D721Med (cell line): Measurements from ENCODE around the gene TAF11L3.
"Not testable (repeated sequence)": the region's sequence is repeated elsewhere in the genome, so short reads cannot be mapped to it uniquely, and the experiment has no call there.

ENCODE experiments used
- DNase-seq: peaks from one replicate; pipeline ENCODE4 v3.0.0; 2011; ENCODE audit warnings: low spot score; ENCODE audit not compliant: insufficient read length
- FAIRE-seq: peaks from 2 replicates; lab custom pipeline; 2011; peaks lifted over from hg19 to GRCh38; lab: Jason Lieb, UNC
- TF ChIP-seq, protein P1 (sequence below): IDR thresholded peaks from 2 replicates; pipeline ENCODE4 v1.5.1; 2012; ENCODE audit warnings: mild to moderate bottlenecking, control low read depth; ENCODE audit not compliant: insufficient read depth; ENCODE audit errors: missing control alignments

TAF11L3 gene

DNA sequence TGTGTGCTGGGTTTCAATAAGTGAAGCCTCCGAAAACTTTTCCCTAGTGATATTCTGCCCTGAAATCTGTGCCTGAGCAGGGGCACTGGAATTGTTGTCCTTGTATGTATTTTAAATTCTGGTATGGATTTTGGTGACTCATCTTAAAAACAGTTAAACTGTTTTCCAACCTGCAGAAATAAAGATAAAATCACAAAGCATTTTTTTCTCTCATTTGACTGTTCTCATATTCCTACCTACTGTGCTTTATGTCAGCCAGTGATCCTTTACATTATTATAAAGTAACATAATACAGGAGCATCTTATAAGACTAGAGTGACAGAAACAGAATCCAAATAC lies 31.0 kb upstream of the TAF11L3 start:
- FAIRE-seq (no peak), DNase-seq (no peak)
- TF ChIP-seq, protein P1, sequence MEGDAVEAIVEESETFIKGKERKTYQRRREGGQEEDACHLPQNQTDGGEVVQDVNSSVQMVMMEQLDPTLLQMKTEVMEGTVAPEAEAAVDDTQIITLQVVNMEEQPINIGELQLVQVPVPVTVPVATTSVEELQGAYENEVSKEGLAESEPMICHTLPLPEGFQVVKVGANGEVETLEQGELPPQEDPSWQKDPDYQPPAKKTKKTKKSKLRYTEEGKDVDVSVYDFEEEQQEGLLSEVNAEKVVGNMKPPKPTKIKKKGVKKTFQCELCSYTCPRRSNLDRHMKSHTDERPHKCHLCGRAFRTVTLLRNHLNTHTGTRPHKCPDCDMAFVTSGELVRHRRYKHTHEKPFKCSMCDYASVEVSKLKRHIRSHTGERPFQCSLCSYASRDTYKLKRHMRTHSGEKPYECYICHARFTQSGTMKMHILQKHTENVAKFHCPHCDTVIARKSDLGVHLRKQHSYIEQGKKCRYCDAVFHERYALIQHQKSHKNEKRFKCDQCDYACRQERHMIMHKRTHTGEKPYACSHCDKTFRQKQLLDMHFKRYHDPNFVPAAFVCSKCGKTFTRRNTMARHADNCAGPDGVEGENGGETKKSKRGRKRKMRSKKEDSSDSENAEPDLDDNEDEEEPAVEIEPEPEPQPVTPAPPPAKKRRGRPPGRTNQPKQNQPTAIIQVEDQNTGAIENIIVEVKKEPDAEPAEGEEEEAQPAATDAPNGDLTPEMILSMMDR: no peak

DNA sequence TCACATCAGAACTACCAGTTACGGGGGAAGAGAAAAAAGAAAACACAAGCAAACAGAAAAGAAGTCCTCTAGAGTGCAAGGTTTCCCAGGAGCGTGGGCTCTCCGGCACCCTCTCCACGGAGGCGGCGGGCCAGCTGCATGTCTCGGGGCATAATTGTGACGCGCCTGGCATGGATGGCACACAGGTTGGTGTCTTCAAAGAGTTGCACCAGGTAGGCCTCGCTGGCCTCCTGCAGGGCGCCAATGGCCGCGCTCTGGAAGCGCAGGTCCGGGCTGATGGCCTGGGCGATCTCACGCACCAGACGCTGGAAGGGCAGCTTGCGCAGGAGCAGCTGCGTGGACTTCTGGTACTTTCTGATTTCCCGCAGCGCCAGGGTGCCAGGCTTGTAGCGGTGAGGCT lies 26.9 kb upstream of the TAF11L3 start:
- FAIRE-seq, DNase-seq: not testable (repeated sequence)

DNA sequence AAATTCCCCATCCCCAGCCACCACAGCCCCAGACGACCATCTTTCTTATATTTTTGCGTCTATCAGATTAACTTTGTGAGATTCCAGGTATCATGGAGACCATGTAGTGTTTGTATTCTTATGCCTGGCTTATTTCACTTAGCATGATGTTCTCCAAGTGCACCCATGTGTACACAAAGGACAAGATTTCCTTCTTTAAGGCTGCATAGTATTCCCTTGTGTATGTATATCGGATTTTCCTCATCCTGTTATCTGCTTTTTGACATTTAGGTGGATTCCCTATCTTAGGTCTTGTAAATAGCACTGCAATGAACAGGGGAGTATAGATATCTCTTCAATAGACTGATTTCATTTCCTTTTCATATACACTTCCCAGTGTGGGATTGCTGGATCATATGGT lies 25.4 kb upstream of the TAF11L3 start:
- FAIRE-seq (no peak), DNase-seq (no peak)
- TF ChIP-seq, protein P1: no peak

DNA sequence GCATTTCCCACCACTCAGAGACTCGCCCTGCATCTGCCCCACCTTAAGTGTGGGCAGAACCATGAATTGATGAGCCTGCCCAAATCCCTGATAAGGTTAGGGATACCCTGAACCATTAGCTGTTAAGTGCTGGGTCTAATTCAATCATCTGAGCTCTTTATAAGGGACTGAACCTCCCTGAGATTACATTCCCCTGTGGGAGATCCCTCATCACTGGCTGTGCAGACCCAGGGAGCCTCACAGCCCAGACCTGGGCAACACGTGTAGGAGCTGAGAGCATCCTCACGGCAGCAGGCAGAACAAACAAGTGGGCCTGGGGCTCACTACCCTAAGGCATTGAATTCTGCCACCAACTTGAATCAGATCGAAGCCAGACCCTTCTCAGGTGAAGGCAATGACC lies 20.7 kb upstream of the TAF11L3 start:
- DNase-seq (no peak), FAIRE-seq (no peak)
- TF ChIP-seq, protein P1: no peak

DNA sequence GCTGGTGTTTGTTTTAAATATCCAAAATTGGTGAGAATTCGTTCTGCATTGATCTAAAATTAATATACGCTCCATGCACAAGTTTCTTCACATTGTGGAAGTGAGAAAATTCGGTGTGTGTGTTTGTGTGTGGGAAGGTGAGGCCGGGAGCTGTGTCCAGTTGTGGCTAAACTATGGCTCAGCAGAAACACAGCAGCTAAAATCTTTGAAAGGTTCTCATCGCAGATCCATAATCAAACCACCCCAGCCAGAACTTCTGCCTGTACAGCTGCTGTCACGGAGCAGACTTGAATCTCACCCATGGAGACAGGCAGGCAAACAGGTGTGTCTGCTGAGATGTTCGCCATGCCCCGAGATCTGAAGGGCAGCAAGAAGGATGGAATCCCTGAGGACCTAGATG lies 20.2 kb upstream of the TAF11L3 start, which contains the start of gene TAF11L2:
Gene TAF11L2, plus strand, starts transcription at position 301 of the 400 bp plus-strand sequence.
- FAIRE-seq, DNase-seq: not testable (repeated sequence)

DNA sequence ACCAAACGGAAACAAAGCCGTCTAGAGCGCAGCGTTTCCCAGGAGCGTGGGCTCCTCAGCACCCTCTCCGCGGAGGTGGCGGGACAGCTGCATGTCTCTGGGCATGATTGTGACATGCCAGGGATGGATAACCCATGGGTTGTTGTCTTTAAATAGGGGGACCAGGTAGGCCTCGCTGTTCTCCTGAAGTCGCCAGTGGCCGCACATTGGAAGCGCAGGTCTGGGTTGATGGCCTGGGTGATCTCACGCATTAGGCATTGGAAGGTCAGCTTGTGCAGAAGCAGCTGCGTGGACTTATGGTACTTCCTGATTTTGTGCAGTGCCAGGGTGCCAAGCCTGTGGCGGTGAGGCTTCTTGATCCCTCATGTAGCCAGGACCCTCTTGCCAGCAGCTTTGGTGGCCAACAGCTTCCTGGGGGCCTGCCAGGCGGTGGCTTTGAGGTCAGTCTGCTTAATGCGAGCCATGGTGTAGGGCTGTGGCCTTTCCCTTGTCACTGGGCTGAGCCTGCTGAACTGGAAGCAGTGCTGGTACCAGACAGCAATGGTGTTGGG lies 6.3 kb upstream of the TAF11L3 start:
- TF ChIP-seq, protein P1: no peak
- DNase-seq (no peak), FAIRE-seq (no peak)

DNA sequence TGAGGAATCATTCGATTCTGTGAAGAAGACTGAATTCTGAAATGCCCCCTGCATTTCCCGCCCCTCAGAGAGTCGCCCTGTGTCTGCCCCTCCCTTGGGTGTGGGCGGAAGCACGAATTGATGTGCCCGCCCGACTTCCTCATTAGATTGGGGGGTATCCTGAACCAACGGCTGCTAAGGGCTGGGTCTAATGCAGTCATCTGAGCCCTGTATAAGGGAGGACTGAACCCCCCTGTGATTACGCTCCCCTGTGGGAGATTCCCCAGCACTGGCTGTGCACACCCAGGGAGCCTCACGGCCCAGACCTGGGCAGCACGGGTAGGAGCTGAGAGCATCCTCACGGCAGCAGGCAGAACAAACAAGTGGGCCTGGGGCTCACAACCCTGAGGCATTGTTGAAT lies 641 bp upstream of the TAF11L3 start:
- DNase-seq, FAIRE-seq: not testable (repeated sequence)

DNA sequence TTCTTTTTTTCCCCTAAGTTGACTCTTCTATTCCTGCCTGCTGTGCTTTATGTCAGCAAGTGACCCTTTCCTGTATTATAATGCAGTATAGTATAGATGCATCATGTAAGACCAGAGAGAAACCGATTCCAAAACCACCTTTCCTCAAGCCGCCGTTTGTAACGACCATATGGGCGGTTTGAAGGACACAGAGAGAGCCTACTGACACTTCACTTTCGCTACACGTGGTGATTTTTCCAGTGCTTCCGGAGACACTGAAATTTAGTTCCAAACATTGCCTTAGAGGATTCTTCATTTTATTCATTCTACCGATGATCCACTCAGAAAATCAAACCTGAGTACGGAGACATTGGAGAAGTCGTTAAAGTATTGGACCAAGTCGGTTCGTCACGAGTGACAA lies 1.3 kb downstream of the TAF11L3 start:
- not testable (repeated sequence) for FAIRE-seq, DNase-seq

DNA sequence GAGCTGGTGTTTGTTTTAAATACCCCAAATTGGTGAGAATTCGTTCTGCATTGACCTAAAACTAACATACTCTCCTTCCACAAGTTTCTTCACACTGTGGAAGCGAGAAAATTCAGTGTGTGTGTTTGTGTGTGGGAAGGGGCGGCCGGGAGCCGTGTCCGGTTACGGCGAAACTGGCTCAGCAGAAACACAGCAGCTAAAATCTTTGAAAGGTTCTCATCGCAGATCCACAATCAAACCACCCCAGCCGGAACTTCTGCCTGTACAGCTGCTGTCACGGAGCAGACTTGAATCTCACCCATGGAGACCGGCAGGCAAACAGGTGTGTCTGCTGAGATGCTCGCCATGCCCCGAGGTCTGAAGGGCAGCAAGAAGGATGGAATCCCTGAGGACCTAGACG lies 3.3 kb downstream of the TAF11L3 start, which contains the start of gene TAF11L4:
Gene TAF11L4, plus strand, starts transcription at position 301 of the 400 bp plus-strand sequence.
- DNase-seq, FAIRE-seq: not testable (repeated sequence)

DNA sequence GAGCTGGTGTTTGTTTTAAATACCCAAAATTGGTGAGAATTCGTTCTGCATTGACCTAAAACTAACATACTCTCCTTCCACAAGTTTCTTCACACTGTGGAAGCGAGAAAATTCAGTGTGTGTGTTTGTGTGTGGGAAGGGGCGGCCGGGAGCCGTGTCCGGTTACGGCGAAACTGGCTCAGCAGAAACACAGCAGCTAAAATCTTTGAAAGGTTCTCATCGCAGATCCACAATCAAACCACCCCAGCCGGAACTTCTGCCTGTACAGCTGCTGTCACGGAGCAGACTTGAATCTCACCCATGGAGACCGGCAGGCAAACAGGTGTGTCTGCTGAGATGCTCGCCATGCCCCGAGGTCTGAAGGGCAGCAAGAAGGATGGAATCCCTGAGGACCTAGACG lies 6.8 kb downstream of the TAF11L3 start, which contains the start of gene TAF11L5:
Gene TAF11L5, plus strand, starts transcription at position 301 of the 400 bp plus-strand sequence.
- DNase-seq: not testable (repeated sequence)

DNA sequence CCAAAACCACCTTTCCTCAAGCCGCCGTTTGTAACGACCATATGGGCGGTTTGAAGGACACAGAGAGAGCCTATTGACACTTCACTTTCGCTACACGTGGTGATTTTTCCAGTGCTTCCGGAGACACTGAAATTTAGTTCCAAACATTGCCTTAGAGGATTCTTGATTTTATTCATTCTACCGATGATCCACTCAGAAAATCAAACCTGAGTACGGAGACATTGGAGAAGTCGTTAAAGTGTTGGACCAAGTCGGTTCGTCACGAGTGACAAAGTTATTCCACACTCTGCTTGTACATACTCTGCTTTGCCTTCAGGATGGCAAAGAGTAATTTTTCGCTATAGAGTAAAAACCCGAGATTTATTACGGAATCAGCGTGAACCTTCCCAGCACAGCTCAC lies 8.3 kb downstream of the TAF11L3 start:
- FAIRE-seq, DNase-seq: not testable (repeated sequence)

More for the DNA sequence above, 6.8 kb downstream of the TAF11L3 start, which contains the start of gene TAF11L5:
- not testable (repeated sequence) for FAIRE-seq

DNA sequence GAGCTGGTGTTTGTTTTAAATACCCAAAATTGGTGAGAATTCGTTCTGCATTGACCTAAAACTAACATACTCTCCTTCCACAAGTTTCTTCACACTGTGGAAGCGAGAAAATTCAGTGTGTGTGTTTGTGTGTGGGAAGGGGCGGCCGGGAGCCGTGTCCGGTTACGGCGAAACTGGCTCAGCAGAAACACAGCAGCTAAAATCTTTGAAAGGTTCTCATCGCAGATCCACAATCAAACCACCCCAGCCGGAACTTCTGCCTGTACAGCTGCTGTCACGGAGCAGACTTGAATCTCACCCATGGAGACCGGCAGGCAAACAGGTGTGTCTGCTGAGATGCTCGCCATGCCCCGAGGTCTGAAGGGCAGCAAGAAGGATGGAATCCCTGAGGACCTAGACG lies 10.2 kb downstream of the TAF11L3 start, which contains the start of gene TAF11L6:
Gene TAF11L6, plus strand, starts transcription at position 301 of the 400 bp plus-strand sequence.
- not testable (repeated sequence) for FAIRE-seq, DNase-seq
